ENCODE measurements around the gene IQGAP1. TPM values are rescaled to one million over a fixed set of nuclear protein-coding genes. Genes with fewer than 3 reads are reported as not detected.

Gene IQGAP1
- total RNA-seq, 2 donors from 2014 or later = 185 to 192 TPM

DNA sequence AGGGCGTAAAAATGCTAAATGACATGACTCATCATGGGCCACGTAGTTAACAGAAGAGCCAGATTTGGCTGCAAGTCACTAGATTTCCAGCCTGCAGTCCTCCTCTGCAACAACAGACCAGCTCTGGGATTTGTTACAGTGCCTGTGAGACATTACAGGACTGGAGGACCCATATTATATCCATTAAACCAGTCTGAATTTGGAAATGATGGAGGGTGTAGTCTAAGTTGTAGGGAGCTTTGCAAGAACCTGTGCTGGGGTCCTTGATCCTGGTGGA is 25.2 kb upstream of the IQGAP1 start:
- no peaks in the 10 kb centered on the region for H3K36me3 Mint-ChIP-seq
- H3K27ac Mint-ChIP-seq = no peak overlapping the region
- no peaks in the 10 kb centered on the region for H3K9me3 Mint-ChIP-seq
- ATAC-seq (no peak), DNase-seq (ENCODE audit: low spot score in 2 of 2) (no peak)

DNA sequence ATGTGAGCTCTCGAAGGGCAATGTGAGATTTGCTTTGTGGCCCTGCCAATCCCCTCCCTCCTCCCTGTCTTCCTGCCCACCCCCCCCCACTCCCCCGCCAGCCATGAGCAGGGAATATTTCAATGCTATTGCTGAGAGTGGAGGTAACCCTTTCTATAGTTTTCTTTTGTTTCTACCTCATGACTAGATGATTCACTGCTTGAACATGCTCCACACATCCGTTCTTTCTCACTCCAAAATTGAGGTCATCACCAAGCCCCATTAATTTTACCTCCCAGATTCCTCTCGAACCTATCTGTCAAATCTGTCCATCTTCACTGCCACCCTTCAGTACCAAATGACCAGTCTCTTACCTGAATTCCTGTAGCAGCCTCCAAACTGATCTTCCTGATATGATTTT is 23.8 kb upstream of the IQGAP1 start:
- DNase-seq (ENCODE audit: low spot score in 2 of 2) (no peak), ATAC-seq (no peak)
- no peaks in the 10 kb centered on the region for H3K9me3 Mint-ChIP-seq
- no peaks in the 10 kb centered on the region for H3K36me3 Mint-ChIP-seq
- peak overlapping the region in 1 of 2 donors; percentile 19 for H3K27ac Mint-ChIP-seq

GRCh38 chr15:90365414-90366055 is 22.5 kb upstream of the IQGAP1 start:
- no peak for DNase-seq (ENCODE audit: low spot score in 2 of 2)
- H3K9me3 Mint-ChIP-seq = no peaks in the 10 kb centered on the region
- H3K27ac Mint-ChIP-seq = no peak overlapping the region
- H3K36me3 Mint-ChIP-seq = no peaks in the 10 kb centered on the region
- no peak for ATAC-seq

DNA sequence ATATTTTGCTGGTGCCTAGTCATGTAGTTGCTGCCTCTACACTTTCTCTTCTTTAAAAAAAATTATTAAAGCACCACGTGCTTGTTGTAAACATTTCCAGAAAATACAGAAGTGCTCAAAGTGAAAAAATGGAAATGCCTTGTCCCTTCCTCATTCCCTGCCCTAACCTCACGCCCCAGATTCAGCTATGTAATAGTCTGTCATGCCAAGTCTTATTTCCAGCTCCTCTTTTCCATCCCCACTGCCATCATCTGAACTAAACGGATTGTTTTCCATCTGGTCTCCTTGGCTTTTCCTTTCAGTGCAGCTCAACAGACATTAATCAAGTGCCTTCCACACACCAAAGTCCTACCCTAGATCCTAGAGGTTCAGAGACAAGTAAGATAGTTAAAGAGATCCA is 20.5 kb upstream of the IQGAP1 start:
- no peak overlapping the region for H3K27ac Mint-ChIP-seq
- H3K9me3 Mint-ChIP-seq = no peaks in the 10 kb centered on the region
- ATAC-seq = no peak
- H3K36me3 Mint-ChIP-seq = no peaks in the 10 kb centered on the region
- no peak for DNase-seq (ENCODE audit: low spot score in 2 of 2)

GRCh38 chr15:90375071-90375470 is 13.0 kb upstream of the IQGAP1 start:
- DNase-seq (ENCODE audit: low spot score in 2 of 2) (no peak), ATAC-seq (no peak)
- Mint-ChIP-seq H3K36me3 (peaks cover 32 to 55% of the 10 kb centered on the region in 2 donors), H3K27ac (no peak overlapping the region), H3K9me3 (peaks cover 27 to 30% of the 10 kb centered on the region in 2 donors)

GRCh38 chr15:90376789-90377188 is 11.3 kb upstream of the IQGAP1 start:
- ATAC-seq (peak; percentile 64 to 94), DNase-seq (ENCODE audit: low spot score in 2 of 2) (peak; percentile 19 to 72)
- peaks cover 34 to 36% of the 10 kb centered on the region in 2 donors for H3K9me3 Mint-ChIP-seq
- H3K27ac Mint-ChIP-seq = peak overlapping the region; percentile 90 to 98
- peaks cover 38 to 62% of the 10 kb centered on the region in 2 donors for H3K36me3 Mint-ChIP-seq

DNA sequence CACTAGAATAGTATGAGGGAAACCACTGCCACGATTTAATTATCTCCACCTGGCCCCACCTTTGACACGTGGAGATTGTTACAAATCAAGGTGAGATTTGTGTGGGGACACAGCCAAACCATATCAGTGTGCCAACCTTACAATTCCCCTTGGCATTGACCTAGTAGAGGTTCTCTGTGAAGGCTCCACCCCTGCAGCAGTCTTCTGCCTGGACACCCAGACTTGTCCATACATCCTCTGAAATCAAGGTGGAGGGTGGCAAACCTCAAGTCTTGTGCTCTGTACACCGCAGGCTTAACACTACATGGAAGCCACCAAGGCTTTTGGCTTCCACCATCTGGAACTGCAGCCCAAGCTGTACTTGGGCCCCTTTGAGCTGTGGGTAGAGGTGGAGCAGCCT is 8.8 kb upstream of the IQGAP1 start:
- peaks cover 38 to 62% of the 10 kb centered on the region in 2 donors for H3K36me3 Mint-ChIP-seq
- no peak overlapping the region for H3K27ac Mint-ChIP-seq
- no peak for ATAC-seq
- no peak for DNase-seq (ENCODE audit: low spot score in 2 of 2)
- peaks cover 34 to 36% of the 10 kb centered on the region in 2 donors for H3K9me3 Mint-ChIP-seq

DNA sequence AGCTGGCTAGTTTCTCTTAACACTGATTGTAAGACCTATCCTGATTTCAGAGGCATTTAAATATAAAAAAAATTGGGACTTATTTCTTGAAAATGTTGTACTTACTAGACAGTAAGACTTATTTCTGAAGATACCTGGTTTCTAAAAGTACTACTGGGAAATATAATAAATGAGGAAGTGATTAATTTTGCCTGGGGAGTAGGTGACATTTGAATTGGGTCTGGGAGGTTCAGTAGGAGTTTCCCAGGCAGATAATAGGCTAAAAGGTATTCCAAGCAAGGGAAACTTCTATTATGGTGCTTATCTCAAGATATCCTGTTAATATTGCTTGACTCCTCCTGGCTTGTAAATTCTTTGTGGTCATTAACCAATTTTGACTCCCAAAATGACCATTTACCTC is 6.5 kb upstream of the IQGAP1 start:
- H3K36me3 Mint-ChIP-seq = peaks cover 32 to 41% of the 10 kb centered on the region in 2 donors
- DNase-seq (ENCODE audit: low spot score in 2 of 2) (no peak), ATAC-seq (no peak)
- H3K9me3 Mint-ChIP-seq = peaks cover 28 to 30% of the 10 kb centered on the region in 2 donors
- no peak overlapping the region for H3K27ac Mint-ChIP-seq

- H3K36me3 Mint-ChIP-seq = peaks cover 24 to 33% of the 10 kb centered on the region in 2 donors
- H3K27ac Mint-ChIP-seq = no peak overlapping the region
- DNase-seq (ENCODE audit: low spot score in 2 of 2) (no peak), ATAC-seq (peak in 1 of 2 donors; percentile 20)
- H3K9me3 Mint-ChIP-seq = peaks cover 22% of the 10 kb centered on the region in 2 donors
These were observed 5.7 kb upstream of the IQGAP1 start for GRCh38 chr15:90382320-90382719.

DNA sequence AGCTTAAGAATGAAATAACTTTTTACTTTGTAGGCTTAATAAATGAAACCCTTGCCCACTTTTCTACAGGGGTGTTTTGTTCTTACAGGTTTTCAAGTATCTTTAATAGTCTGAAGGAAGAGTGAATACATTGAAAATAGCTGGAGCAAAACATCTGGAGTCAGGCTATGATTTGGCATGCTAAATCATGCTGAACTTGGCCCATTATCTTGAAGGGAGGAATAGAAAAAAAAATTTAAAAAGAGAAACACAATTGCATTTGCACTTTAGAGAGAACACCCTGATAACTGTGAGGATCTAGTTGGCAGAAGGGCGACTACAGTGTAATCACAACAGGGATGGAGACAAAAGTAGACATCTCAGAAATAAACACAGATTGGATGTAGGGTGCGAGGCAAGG is 1.8 kb upstream of the IQGAP1 start:
- H3K36me3 Mint-ChIP-seq = peaks cover 24% of the 10 kb centered on the region in 2 donors
- ATAC-seq = no peak
- H3K27ac Mint-ChIP-seq = peak overlapping the region; percentile 61 to 96
- DNase-seq (ENCODE audit: low spot score in 2 of 2) = no peak
- H3K9me3 Mint-ChIP-seq = peaks cover 0 to 5% of the 10 kb centered on the region in 2 donors

DNA sequence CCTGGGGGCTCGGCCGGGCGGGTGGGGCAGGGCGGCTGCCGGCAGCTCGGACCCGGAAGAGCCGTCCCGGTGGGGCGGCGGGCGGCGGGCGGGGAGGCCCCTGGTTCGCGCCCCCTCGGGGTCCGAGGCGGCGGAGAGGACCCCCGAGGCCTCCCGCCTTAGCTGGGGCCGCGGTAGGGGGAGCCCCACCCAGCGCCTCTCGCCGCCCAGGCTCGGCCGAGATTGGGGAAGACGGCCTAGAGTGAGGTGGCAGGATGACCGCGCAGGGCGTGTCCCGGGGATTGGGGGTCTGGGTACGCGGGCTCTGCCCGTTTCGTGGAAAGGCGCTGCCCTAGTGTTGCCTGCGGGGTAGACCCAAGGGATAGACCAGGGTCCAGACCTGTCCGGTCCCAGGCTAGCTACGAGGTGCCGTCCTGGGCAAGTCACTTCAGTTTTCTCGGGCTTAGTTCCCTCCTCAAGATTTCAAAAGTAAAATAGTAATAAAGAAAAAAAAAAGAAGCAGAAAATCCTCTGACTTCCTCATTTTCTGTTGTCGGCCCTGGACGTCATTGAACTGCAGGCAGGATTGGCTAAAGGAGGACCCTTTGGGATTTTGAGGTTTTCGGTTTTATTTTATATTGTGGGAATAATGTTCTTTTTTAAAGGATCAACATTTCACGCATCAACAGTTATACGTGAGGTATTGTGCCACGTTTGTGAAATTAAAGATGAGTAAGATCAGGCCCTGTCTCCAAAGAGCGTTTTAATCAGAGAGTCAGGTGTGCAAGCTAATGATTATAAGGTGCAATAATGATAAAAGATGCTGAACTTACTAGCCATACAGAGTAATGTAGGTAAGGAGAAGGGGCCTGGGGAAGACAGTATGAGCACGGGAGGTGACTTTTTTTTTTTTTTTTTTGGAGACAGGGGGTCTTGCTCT is 679 bp downstream of the IQGAP1 start:
- peak overlapping the region; percentile 96 to 97 for H3K27ac Mint-ChIP-seq
- peak; percentile 49 to 68 for ATAC-seq
- peaks cover 29 to 49% of the 10 kb centered on the region in 2 donors for H3K36me3 Mint-ChIP-seq
- H3K9me3 Mint-ChIP-seq = peaks cover 0 to 4% of the 10 kb centered on the region in 2 donors
- peak; percentile 62 to 75 for DNase-seq (ENCODE audit: low spot score in 2 of 2)

- Mint-ChIP-seq H3K9me3 (peaks cover 0 to 4% of the 10 kb centered on the region in 2 donors), H3K36me3 (peaks cover 29 to 52% of the 10 kb centered on the region in 2 donors), H3K27ac (peak overlapping the region; percentile 94 to 96)
- ATAC-seq (no peak), DNase-seq (ENCODE audit: low spot score in 2 of 2) (no peak)
These were observed 1.5 kb downstream of the IQGAP1 start for GRCh38 chr15:90389513-90389912.

DNA sequence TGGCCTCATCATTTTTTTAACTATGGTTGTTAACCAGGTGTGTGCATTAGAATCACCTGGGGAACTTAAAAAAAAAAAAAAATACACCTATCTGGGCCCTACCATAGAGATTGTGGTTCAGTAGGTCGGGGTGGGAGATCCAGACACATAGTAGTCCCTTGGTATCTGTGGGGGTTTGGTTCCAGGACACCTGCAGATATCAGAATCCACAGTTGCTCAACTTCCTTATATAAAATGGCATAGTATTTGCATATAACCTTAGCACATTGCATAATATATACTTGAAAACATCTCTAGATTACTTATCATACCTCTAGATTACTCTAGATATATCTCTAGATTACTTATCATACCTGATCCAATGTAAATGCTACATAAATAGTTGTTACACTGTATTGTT is 5.0 kb downstream of the IQGAP1 start:
- H3K27ac Mint-ChIP-seq = no peak overlapping the region
- ATAC-seq (no peak), DNase-seq (ENCODE audit: low spot score in 2 of 2) (no peak)
- H3K36me3 Mint-ChIP-seq = peaks cover 29 to 69% of the 10 kb centered on the region in 2 donors
- H3K9me3 Mint-ChIP-seq = no peaks in the 10 kb centered on the region

GRCh38 chr15:90394074-90394473 is 6.0 kb downstream of the IQGAP1 start:
- H3K9me3 Mint-ChIP-seq = no peaks in the 10 kb centered on the region
- peaks cover 23 to 65% of the 10 kb centered on the region in 2 donors for H3K36me3 Mint-ChIP-seq
- DNase-seq (ENCODE audit: low spot score in 2 of 2) (no peak), ATAC-seq (no peak)
- no peak overlapping the region for H3K27ac Mint-ChIP-seq

GRCh38 chr15:90394748-90395442 is 6.9 kb downstream of the IQGAP1 start:
- peaks cover 16 to 58% of the 10 kb centered on the region in 2 donors for H3K36me3 Mint-ChIP-seq
- peak overlapping the region in 1 of 2 donors; percentile 31 for H3K27ac Mint-ChIP-seq
- no peaks in the 10 kb centered on the region for H3K9me3 Mint-ChIP-seq
- no peak for ATAC-seq
- no peak for DNase-seq (ENCODE audit: low spot score in 2 of 2)

- DNase-seq (ENCODE audit: low spot score in 2 of 2) = no peak
- Mint-ChIP-seq H3K27ac (no peak overlapping the region), H3K36me3 (peaks cover 4 to 44% of the 10 kb centered on the region in 2 donors), H3K9me3 (no peaks in the 10 kb centered on the region)
- ATAC-seq = no peak
These were observed 8.3 kb downstream of the IQGAP1 start for GRCh38 chr15:90396321-90396720.

Measured in activated naive CD4-positive, alpha-beta T cell treated with anti-CD3 and anti-CD28 coated beads, Interleukin-2, amount 50 U/mL, for 72 hours (primary cell).